ENCODE data around the gene HEXA.

- TF ChIP-seq CTCF (IDR thresholded peaks at IDR 0.05; ENCODE audit: low read length): no peak
- TF ChIP-seq EZH2 (IDR thresholded peaks at IDR 0.05; ENCODE audit: borderline replicate concordance, low read length): no peak
These were observed 4.9 kb upstream of the HEXA start for GRCh38 chr15:72380743-72381142.

Data from OCI-LY1 (cell line).